ENCODE data around the gene OSCP1. TPM values are rescaled to one million over a fixed set of nuclear protein-coding genes. Genes with fewer than 3 reads are reported as not detected.

OSCP1 gene
- total RNA-seq, 1 donor from 2014 or later: 6.3 TPM

DNA sequence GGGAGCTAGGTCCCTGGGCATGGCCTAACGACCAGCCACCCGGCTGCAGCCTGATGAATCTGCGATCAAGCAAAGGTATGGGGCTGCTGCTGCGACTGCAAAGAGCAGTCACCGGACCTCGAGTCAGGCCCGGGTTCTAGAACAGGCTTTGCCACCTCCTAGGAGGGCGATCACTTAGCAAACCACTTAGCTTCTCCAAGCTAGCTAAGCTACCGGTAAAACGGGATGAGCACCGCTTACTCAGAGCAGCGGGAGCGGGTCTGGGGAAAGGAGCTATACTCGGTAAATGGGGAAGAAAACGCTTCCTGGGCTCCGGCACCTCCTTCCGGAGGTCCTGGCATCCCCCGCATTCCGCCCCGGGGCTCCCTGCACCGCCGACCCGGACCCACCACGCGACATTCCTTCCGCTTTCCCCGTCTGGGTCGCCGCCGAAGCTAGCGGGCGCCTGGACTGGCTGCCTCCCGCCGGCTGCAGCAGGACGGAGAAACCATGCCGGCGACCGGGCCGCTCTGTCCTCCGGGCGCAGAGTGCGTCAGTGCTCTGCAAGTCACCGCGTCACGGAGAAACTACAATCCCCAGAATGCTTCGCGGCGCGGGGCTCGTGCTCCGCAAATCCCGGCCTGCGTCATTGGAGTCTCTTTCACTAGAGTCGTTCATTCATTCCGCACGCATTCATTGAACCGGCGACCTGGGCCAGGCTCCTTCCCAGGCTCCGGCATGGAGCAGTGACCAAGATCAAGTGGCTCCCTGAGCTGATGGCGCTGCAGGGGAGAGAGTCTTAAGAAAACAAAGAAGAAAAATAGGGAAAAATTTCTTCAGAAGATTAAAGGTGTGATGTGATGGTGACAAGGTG, 52.6 kb downstream of the OSCP1 start, which contains the start of gene LSM10:
LSM10 (minus strand) TSS at position 531 of the 853 bp plus-strand sequence. CDS start 3,779 bp downstream, outside the sequence.
- H3K4me3 Mint-ChIP-seq (ENCODE audit: unreplicated experiment): peak within 1 kb of the TSS; percentile 97
- DNase-seq: peak; percentile 95
- TF ChIP-seq, protein P1, sequence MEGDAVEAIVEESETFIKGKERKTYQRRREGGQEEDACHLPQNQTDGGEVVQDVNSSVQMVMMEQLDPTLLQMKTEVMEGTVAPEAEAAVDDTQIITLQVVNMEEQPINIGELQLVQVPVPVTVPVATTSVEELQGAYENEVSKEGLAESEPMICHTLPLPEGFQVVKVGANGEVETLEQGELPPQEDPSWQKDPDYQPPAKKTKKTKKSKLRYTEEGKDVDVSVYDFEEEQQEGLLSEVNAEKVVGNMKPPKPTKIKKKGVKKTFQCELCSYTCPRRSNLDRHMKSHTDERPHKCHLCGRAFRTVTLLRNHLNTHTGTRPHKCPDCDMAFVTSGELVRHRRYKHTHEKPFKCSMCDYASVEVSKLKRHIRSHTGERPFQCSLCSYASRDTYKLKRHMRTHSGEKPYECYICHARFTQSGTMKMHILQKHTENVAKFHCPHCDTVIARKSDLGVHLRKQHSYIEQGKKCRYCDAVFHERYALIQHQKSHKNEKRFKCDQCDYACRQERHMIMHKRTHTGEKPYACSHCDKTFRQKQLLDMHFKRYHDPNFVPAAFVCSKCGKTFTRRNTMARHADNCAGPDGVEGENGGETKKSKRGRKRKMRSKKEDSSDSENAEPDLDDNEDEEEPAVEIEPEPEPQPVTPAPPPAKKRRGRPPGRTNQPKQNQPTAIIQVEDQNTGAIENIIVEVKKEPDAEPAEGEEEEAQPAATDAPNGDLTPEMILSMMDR (IDR thresholded peaks at IDR 0.05; ENCODE audit: partially characterized antibody, unreplicated experiment): no peak
- peaks cover 7% of the 10 kb centered on the region for H3K4me1 Mint-ChIP-seq (ENCODE audit: low read depth, unreplicated experiment)
- no peaks in the 10 kb centered on the region for H3K36me3 Mint-ChIP-seq (ENCODE audit: unreplicated experiment)
- peaks cover 1% of the 10 kb centered on the region for H3K9me3 Mint-ChIP-seq (ENCODE audit: unreplicated experiment)
- H3K27me3 Mint-ChIP-seq (ENCODE audit: unreplicated experiment): peaks cover 4% of the 10 kb centered on the region
- peak within 1 kb of the TSS; percentile 94 for H3K27ac Mint-ChIP-seq (ENCODE audit: unreplicated experiment)

DNA sequence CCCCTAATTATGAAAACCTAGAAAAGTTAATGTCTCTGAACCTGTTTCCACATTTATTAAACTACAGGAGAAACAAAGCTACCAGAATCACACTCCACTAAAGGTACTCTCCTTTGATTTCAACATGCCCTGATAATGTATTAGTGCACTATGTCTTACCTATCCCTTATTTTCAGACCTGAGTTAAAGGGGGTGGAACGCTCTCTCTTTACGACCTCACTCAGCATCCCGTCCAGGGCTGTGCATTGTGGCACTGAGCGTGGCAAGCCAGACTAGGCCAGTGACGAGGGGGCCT, 53.2 kb downstream of the OSCP1 start:
- DNase-seq: no peak
- peak overlapping the region; percentile 94 for H3K27ac Mint-ChIP-seq (ENCODE audit: unreplicated experiment)
- H3K9me3 Mint-ChIP-seq (ENCODE audit: unreplicated experiment): peaks cover 1% of the 10 kb centered on the region
- H3K36me3 Mint-ChIP-seq (ENCODE audit: unreplicated experiment): no peaks in the 10 kb centered on the region
- H3K27me3 Mint-ChIP-seq (ENCODE audit: unreplicated experiment): peaks cover 4% of the 10 kb centered on the region
- H3K4me1 Mint-ChIP-seq (ENCODE audit: low read depth, unreplicated experiment): peaks cover 7% of the 10 kb centered on the region
- TF ChIP-seq, protein P1 (IDR thresholded peaks at IDR 0.05; ENCODE audit: partially characterized antibody, unreplicated experiment): no peak
- H3K4me3 Mint-ChIP-seq (ENCODE audit: unreplicated experiment): peak overlapping the region; percentile 97

DNA sequence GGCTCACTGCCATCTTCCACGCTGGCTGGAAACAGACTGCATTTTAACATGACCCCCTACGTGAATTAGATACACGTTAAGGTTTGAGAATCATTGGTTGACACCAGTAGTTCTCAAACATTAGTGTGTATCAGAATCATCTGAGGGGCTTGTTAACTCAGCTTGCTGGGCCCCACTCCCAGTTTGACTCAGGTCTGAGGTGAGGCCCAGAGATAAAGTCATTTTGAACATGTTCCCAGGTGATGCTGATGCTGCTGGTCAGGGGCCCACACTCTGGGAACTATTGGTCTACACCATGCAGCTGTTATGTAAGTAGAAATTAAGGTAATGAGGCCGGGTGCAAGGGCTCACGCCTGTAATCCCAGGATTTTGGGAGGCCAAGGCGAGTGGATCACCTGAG, 53.9 kb downstream of the OSCP1 start:
- peaks cover 4% of the 10 kb centered on the region for H3K27me3 Mint-ChIP-seq (ENCODE audit: unreplicated experiment)
- peaks cover 7% of the 10 kb centered on the region for H3K4me1 Mint-ChIP-seq (ENCODE audit: low read depth, unreplicated experiment)

DNA sequence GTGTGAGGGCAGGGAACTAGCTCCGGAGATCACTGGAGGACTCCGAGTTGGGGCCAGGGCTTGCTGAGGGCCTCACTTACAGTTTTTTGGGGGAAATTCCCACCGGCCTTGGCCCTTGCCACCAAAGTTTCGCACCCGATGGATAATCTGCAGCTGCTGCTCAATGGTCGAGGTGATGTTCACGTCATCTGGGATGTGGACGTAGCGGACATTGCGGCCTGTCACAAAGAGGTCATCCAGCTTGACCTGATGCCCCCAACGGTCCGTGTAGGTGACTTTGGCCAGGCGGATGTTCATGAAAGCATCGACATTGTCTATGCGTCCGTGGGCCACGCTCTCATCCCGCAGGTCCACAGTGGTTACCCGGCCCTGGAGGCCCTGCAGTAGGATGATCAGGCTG, 56.6 kb downstream of the OSCP1 start:
- H3K4me3 Mint-ChIP-seq (ENCODE audit: unreplicated experiment): no peak overlapping the region
- H3K27me3 Mint-ChIP-seq (ENCODE audit: unreplicated experiment): peaks cover 6% of the 10 kb centered on the region
- H3K4me1 Mint-ChIP-seq (ENCODE audit: low read depth, unreplicated experiment): peaks cover 9% of the 10 kb centered on the region
- no peak for DNase-seq
- peaks cover 1% of the 10 kb centered on the region for H3K9me3 Mint-ChIP-seq (ENCODE audit: unreplicated experiment)
- no peak overlapping the region for H3K27ac Mint-ChIP-seq (ENCODE audit: unreplicated experiment)
- TF ChIP-seq, protein P1 (IDR thresholded peaks at IDR 0.05; ENCODE audit: partially characterized antibody, unreplicated experiment): no peak
- H3K36me3 Mint-ChIP-seq (ENCODE audit: unreplicated experiment): no peaks in the 10 kb centered on the region

More for the DNA sequence above, 53.9 kb downstream of the OSCP1 start:
- no peaks in the 10 kb centered on the region for H3K36me3 Mint-ChIP-seq (ENCODE audit: unreplicated experiment)
- TF ChIP-seq, protein P1 (IDR thresholded peaks at IDR 0.05; ENCODE audit: partially characterized antibody, unreplicated experiment): no peak
- H3K9me3 Mint-ChIP-seq (ENCODE audit: unreplicated experiment): peaks cover 1% of the 10 kb centered on the region
- DNase-seq: no peak
- no peak overlapping the region for H3K27ac Mint-ChIP-seq (ENCODE audit: unreplicated experiment)
- peak overlapping the region; percentile 97 for H3K4me3 Mint-ChIP-seq (ENCODE audit: unreplicated experiment)

DNA sequence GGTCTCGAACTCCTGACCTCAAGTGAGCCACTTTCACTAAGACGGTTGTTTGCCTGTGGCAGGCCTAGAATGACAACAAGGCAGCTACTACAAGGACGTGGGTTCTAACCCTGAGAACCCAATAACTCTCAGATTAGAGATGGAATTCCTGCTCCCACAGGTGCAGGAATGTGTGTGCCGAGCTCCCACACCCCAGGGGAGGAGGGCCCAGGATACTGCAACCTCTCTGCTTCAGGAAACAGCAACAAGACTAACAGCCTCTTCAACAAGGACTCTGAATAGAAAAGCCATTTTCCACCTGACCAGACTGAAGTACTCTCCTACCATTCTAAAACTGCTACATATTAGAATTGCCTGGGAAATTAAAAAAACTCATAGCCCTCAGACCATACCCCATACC, 57.4 kb downstream of the OSCP1 start:
- H3K27ac Mint-ChIP-seq (ENCODE audit: unreplicated experiment): no peak overlapping the region
- H3K36me3 Mint-ChIP-seq (ENCODE audit: unreplicated experiment): no peaks in the 10 kb centered on the region
- H3K27me3 Mint-ChIP-seq (ENCODE audit: unreplicated experiment): peaks cover 6% of the 10 kb centered on the region
- TF ChIP-seq, protein P1 (IDR thresholded peaks at IDR 0.05; ENCODE audit: partially characterized antibody, unreplicated experiment): no peak
- H3K4me1 Mint-ChIP-seq (ENCODE audit: low read depth, unreplicated experiment): peaks cover 9% of the 10 kb centered on the region
- no peak overlapping the region for H3K4me3 Mint-ChIP-seq (ENCODE audit: unreplicated experiment)
- H3K9me3 Mint-ChIP-seq (ENCODE audit: unreplicated experiment): peaks cover 3% of the 10 kb centered on the region
- DNase-seq: no peak
